ENCODE results near the gene PDGFRA.

PDGFRA gene

DNA sequence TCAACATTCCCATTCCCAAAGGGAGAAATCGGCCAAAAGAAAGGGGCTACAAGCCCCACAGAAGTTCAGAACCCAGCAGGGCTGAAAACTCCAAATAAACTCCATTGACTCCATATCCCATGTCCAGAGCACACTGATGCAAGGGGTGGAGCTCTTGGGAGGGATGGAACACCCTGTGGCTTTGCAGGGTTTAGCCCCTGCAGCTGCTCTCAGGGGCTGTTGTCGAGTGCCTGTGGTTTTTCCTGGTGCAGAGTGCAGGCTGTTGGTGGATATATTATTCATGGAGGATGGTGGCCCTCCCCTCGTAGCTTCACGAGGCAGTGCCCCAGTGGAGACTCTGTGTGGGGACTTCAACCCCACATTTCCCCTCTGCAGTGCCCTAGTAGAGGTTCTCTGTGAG is 53.7 kb downstream of the PDGFRA start:
- TF ChIP-seq POLR2AphosphoS5 (IDR thresholded peaks at IDR 0.05; ENCODE audit: low read depth, low read length) (no peak), TAF1 (IDR thresholded peaks at IDR 0.05; ENCODE audit: borderline replicate concordance, insufficient read depth, low read length) (no peak), SIN3A (IDR thresholded peaks at IDR 0.05; ENCODE audit: borderline replicate concordance, insufficient read depth, low read length) (no peak), FOXP2 (optimal IDR thresholded peaks at IDR 0.05; ENCODE audit: borderline replicate concordance, extremely low read depth, extremely low read length, insufficient read depth) (no peak)
- TF ChIP-seq, protein P1, sequence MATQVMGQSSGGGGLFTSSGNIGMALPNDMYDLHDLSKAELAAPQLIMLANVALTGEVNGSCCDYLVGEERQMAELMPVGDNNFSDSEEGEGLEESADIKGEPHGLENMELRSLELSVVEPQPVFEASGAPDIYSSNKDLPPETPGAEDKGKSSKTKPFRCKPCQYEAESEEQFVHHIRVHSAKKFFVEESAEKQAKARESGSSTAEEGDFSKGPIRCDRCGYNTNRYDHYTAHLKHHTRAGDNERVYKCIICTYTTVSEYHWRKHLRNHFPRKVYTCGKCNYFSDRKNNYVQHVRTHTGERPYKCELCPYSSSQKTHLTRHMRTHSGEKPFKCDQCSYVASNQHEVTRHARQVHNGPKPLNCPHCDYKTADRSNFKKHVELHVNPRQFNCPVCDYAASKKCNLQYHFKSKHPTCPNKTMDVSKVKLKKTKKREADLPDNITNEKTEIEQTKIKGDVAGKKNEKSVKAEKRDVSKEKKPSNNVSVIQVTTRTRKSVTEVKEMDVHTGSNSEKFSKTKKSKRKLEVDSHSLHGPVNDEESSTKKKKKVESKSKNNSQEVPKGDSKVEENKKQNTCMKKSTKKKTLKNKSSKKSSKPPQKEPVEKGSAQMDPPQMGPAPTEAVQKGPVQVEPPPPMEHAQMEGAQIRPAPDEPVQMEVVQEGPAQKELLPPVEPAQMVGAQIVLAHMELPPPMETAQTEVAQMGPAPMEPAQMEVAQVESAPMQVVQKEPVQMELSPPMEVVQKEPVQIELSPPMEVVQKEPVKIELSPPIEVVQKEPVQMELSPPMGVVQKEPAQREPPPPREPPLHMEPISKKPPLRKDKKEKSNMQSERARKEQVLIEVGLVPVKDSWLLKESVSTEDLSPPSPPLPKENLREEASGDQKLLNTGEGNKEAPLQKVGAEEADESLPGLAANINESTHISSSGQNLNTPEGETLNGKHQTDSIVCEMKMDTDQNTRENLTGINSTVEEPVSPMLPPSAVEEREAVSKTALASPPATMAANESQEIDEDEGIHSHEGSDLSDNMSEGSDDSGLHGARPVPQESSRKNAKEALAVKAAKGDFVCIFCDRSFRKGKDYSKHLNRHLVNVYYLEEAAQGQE (IDR thresholded peaks at IDR 0.05; ENCODE audit: insufficient read depth in 1 of 2, low read depth in 2 of 2, low read length in 2 of 2), result no peak

DNA sequence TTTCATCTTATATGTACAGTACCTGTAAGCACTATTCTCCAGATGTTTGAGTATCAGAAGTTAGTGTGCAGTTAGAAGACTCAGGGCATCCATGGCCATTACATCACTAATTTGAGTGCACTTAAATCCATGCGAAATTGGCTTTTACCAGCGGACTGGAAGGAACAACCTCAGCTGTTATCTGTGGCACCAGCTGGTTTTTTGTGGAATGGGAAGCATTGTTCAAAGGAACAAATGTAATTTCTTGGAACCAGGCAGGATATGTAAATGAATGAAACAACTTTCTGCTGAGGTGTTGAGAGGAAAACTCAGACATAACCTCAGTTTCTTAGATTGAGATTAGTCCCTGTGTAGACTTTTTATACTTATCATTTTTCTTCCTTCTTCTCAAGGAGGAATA is 60.2 kb downstream of the PDGFRA start:
- TF ChIP-seq, protein P1 (IDR thresholded peaks at IDR 0.05; ENCODE audit: insufficient read depth in 1 of 2, low read depth in 2 of 2, low read length in 2 of 2), result no peak
- no peak for TF ChIP-seq TAF1 (IDR thresholded peaks at IDR 0.05; ENCODE audit: borderline replicate concordance, insufficient read depth, low read length)
- TF ChIP-seq FOXP2 (optimal IDR thresholded peaks at IDR 0.05; ENCODE audit: borderline replicate concordance, extremely low read depth, extremely low read length, insufficient read depth), result no peak
- TF ChIP-seq SIN3A (IDR thresholded peaks at IDR 0.05; ENCODE audit: borderline replicate concordance, insufficient read depth, low read length), result no peak
- TF ChIP-seq POLR2AphosphoS5 (IDR thresholded peaks at IDR 0.05; ENCODE audit: low read depth, low read length), result no peak

GRCh38 chr4:54290980-54291379 is 61.9 kb downstream of the PDGFRA start:
- no peak for TF ChIP-seq POLR2AphosphoS5 (IDR thresholded peaks at IDR 0.05; ENCODE audit: low read depth, low read length)
- no peak for TF ChIP-seq TAF1 (IDR thresholded peaks at IDR 0.05; ENCODE audit: borderline replicate concordance, insufficient read depth, low read length)
- no peak for TF ChIP-seq FOXP2 (optimal IDR thresholded peaks at IDR 0.05; ENCODE audit: borderline replicate concordance, extremely low read depth, extremely low read length, insufficient read depth)
- TF ChIP-seq, protein P1 (IDR thresholded peaks at IDR 0.05; ENCODE audit: insufficient read depth in 1 of 2, low read depth in 2 of 2, low read length in 2 of 2), result no peak
- no peak for TF ChIP-seq SIN3A (IDR thresholded peaks at IDR 0.05; ENCODE audit: borderline replicate concordance, insufficient read depth, low read length)

DNA sequence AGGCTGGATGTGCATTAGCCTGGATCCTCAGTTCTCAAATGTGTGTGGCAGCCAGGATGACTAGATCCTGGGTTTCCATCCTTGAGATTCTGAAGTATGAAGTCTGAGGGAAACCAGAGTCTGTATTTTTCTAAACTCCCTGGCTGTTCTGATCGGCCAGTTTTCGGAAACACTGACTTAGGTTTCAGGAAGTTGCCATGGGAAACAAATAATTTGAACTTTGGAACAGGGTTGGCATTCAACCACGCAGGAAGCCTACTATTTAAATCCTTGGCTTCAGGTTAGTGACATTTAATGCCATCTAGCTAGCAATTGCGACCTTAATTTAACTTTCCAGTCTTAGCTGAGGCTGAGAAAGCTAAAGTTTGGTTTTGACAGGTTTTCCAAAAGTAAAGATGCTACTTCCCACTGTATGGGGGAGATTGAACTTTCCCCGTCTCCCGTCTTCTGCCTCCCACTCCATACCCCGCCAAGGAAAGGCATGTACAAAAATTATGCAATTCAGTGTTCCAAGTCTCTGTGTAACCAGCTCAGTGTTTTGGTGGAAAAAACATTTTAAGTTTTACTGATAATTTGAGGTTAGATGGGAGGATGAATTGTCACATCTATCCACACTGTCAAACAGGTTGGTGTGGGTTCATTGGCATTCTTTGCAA is 67.6 kb downstream of the PDGFRA start:
- no peak for TF ChIP-seq FOXP2 (optimal IDR thresholded peaks at IDR 0.05; ENCODE audit: borderline replicate concordance, extremely low read depth, extremely low read length, insufficient read depth)
- TF ChIP-seq POLR2AphosphoS5 (IDR thresholded peaks at IDR 0.05; ENCODE audit: low read depth, low read length), result no peak
- TF ChIP-seq, protein P1 (IDR thresholded peaks at IDR 0.05; ENCODE audit: insufficient read depth in 1 of 2, low read depth in 2 of 2, low read length in 2 of 2), result no peak
- TF ChIP-seq TAF1 (IDR thresholded peaks at IDR 0.05; ENCODE audit: borderline replicate concordance, insufficient read depth, low read length), result no peak
- TF ChIP-seq SIN3A (IDR thresholded peaks at IDR 0.05; ENCODE audit: borderline replicate concordance, insufficient read depth, low read length), result no peak

Data from PFSK-1 (cell line).